Gastrocnemius medialis (tissue), 4 donors: ENCODE results near the gene EFR3B. TPM values are rescaled to one million over a fixed set of nuclear protein-coding genes. Genes with fewer than 3 reads are reported as not detected.
"Not testable (repeated sequence)": the region's sequence is repeated elsewhere in the genome, so short reads cannot be mapped to it uniquely, and the experiment has no call there.

Experiments
- ATAC-seq, 2 donors: fragments of 150-250 bp; one replicate each; pipeline ENCODE4 v1.9.1; 2016
- DNase-seq, 2 donors: peaks; one replicate each; pipeline ENCODE4 v3.0.0-alpha.2; 2019
- H3K27ac ChIP-seq, 4 donors: fragments of 200-600 bp; sonication (generic); 1 replicate in 1 of 4; 2 replicates in 3 of 4; pipeline ENCODE4 v1.5.1; 2016 to 2018; ENCODE audit warnings: mild to moderate bottlenecking in 2 of 4, moderate library complexity in 1 of 4
- H3K27me3 ChIP-seq, 3 donors: fragments of 200-600 bp; sonication (generic) in 2 of 3; 1 replicate in 1 of 3; 2 replicates in 2 of 3; pipeline versions ENCODE4 v1.5.1 to v1.6.0; 2016 to 2019; ENCODE audit warnings: mild to moderate bottlenecking in 1 of 3, moderate library complexity in 1 of 3
- H3K36me3 ChIP-seq, 2 donors: fragments of 200-600 bp; sonication (generic) in 1 of 2; one replicate each; pipeline ENCODE4 v1.5.1; 2017 to 2018
- H3K4me1 ChIP-seq, 2 donors: fragments of 200-600 bp; sonication (generic) in 1 of 2; one replicate each; pipeline ENCODE4 v1.5.1; 2016 to 2017; ENCODE audit warnings: mild to moderate bottlenecking in 2 of 2
- H3K4me3 ChIP-seq, 4 donors: fragments of 200-600 bp; sonication (generic) in 3 of 4; 1 replicate in 1 of 4; 2 replicates in 3 of 4; pipeline ENCODE4 v1.5.1; 2016 to 2019; ENCODE audit warnings: mild to moderate bottlenecking in 2 of 4
- H3K9me3 ChIP-seq, 3 donors: fragments of 200-600 bp; sonication (generic) in 2 of 3; 1 replicate in 1 of 3; 2 replicates in 2 of 3; pipeline ENCODE4 v1.5.1; 2016 to 2019
- POLR2A ChIP-seq, 2 donors: fragments of 450-650 bp; IDR thresholded peaks; one replicate each; pipeline ENCODE4 v1.6.1; 2017; ENCODE audit warnings: antibody characterized with exemption in 2 of 2, mild to moderate bottlenecking in 2 of 2, moderate library complexity in 2 of 2
- in situ Hi-C, 4 donors: fragments of 200-750 bp; cut with MboI; loops; one replicate each; pipeline versions ENCODE4 v1.15.0 to v1.8.0; 2017; ENCODE audit warnings: low sequenced_read_pairs in 4 of 4
- intact Hi-C: fragments of 100-400 bp; cut with DNase I; formaldehyde crosslinking; loops from one replicate; pipeline ENCODE4 v1.15.1; 2023; ENCODE audit warnings: low total_unique reads
- total RNA-seq, 4 donors: library from RNA; depleted of rRNA; stranded (reverse); fragments of >200 nt; gene quantifications; one replicate each; pipeline versions ENCODE4 v1.1.0 to v1.2.3, GENCODE V29; 2016
- TF ChIP-seq, protein P1 (sequence below), 5 experiments: fragments of 450-650 bp in 3 of 5; fragments of 200-600 bp in 2 of 5; sonication (generic) in 2 of 5; IDR thresholded peaks in 4 of 5; conservative IDR thresholded peaks in 1 of 5; 1 replicate in 4 of 5; 2 replicates in 1 of 5; pipeline ENCODE4 v1.5.1; 2016 to 2019; ENCODE audit warnings: antibody characterized with exemption in 5 of 5, mild to moderate bottlenecking in 3 of 5, moderate library complexity in 3 of 5

The EFR3B gene
- total RNA-seq, 4 donors from 2014 or later = 0.29 to 1.4 (median 0.67) TPM

GRCh38 chr2:25091265-25091664, 49.4 kb downstream of the EFR3B start:
- ATAC-seq = no peak
- no peak overlapping the region for H3K27ac ChIP-seq

GRCh38 chr2:25098056-25098455, 56.2 kb downstream of the EFR3B start:
- in situ Hi-C loops = no loop called here
- no peak for TF ChIP-seq POLR2A (IDR thresholded peaks at IDR 0.05)
- TF ChIP-seq, protein P1, sequence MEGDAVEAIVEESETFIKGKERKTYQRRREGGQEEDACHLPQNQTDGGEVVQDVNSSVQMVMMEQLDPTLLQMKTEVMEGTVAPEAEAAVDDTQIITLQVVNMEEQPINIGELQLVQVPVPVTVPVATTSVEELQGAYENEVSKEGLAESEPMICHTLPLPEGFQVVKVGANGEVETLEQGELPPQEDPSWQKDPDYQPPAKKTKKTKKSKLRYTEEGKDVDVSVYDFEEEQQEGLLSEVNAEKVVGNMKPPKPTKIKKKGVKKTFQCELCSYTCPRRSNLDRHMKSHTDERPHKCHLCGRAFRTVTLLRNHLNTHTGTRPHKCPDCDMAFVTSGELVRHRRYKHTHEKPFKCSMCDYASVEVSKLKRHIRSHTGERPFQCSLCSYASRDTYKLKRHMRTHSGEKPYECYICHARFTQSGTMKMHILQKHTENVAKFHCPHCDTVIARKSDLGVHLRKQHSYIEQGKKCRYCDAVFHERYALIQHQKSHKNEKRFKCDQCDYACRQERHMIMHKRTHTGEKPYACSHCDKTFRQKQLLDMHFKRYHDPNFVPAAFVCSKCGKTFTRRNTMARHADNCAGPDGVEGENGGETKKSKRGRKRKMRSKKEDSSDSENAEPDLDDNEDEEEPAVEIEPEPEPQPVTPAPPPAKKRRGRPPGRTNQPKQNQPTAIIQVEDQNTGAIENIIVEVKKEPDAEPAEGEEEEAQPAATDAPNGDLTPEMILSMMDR (IDR thresholded peaks at IDR 0.05 in 4 of 5, conservative IDR thresholded peaks at IDR 0.05 in 1 of 5) = no peak
- no peaks in the 10 kb centered on the region for H3K9me3 ChIP-seq

More at GRCh38 chr2:25091265-25091664, 49.4 kb downstream of the EFR3B start:
- Histone ChIP-seq H3K4me3 (no peak overlapping the region), H3K4me1 (no peaks in the 10 kb centered on the region), H3K27me3 (no peaks in the 10 kb centered on the region), H3K36me3 (no peaks in the 10 kb centered on the region), H3K9me3 (no peaks in the 10 kb centered on the region)
- DNase-seq = no peak
- in situ Hi-C loops = no loop called here
- TF ChIP-seq POLR2A (IDR thresholded peaks at IDR 0.05) = no peak
- TF ChIP-seq, protein P1 (IDR thresholded peaks at IDR 0.05 in 4 of 5, conservative IDR thresholded peaks at IDR 0.05 in 1 of 5) = no peak
- intact Hi-C loops = no loop called here

GRCh38 chr2:25098670-25099486, 57.0 kb downstream of the EFR3B start:
- intact Hi-C loops = no loop called here
- ATAC-seq (peak; percentile 79 to 85), DNase-seq (peak in 1 of 2 donors; percentile 10)
- in situ Hi-C loops = no loop called here
- Histone ChIP-seq H3K27me3 (no peaks in the 10 kb centered on the region), H3K27ac (peak overlapping the region; percentile 72 to 79 (median 77)), H3K4me1 (peaks cover 4 to 14% of the 10 kb centered on the region in 2 donors), H3K4me3 (no peak overlapping the region), H3K36me3 (no peaks in the 10 kb centered on the region), H3K9me3 (no peaks in the 10 kb centered on the region)
- TF ChIP-seq POLR2A (IDR thresholded peaks at IDR 0.05) = no peak
- TF ChIP-seq, protein P1 (IDR thresholded peaks at IDR 0.05 in 4 of 5, conservative IDR thresholded peaks at IDR 0.05 in 1 of 5) = no peak

More at GRCh38 chr2:25098056-25098455, 56.2 kb downstream of the EFR3B start:
- Histone ChIP-seq H3K4me1 (peaks cover 4 to 14% of the 10 kb centered on the region in 2 donors), H3K27me3 (no peaks in the 10 kb centered on the region), H3K4me3 (no peak overlapping the region), H3K36me3 (no peaks in the 10 kb centered on the region), H3K27ac (peak overlapping the region; percentile 72 to 79 (median 77))
- no peak for DNase-seq
- ATAC-seq = no peak
- intact Hi-C loops = no loop called here

DNA sequence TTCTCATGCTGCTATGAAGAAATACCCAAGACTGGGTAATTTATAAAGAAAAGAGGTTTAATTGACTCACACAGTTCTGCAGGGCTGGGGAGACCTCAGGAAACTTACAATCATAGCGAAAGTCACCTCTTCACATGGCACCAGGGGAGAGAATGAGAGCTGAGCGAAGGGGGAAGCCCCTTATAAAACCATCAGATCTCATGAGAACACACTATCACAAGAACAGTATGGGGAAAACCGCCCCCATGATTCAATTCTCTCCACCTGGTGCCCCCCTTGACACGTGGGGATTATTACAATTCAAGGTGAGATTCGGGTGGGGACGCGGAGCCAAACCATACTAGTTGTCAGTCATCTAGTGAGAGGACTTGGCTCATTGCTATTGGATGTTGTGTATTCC, 60.5 kb downstream of the EFR3B start:
- H3K4me1 ChIP-seq = peaks cover 4 to 14% of the 10 kb centered on the region in 2 donors
- H3K27me3 ChIP-seq, H3K27ac ChIP-seq, H3K4me3 ChIP-seq, ATAC-seq, H3K9me3 ChIP-seq, DNase-seq, in situ Hi-C loops, H3K36me3 ChIP-seq, intact Hi-C loops: not testable (repeated sequence)

DNA sequence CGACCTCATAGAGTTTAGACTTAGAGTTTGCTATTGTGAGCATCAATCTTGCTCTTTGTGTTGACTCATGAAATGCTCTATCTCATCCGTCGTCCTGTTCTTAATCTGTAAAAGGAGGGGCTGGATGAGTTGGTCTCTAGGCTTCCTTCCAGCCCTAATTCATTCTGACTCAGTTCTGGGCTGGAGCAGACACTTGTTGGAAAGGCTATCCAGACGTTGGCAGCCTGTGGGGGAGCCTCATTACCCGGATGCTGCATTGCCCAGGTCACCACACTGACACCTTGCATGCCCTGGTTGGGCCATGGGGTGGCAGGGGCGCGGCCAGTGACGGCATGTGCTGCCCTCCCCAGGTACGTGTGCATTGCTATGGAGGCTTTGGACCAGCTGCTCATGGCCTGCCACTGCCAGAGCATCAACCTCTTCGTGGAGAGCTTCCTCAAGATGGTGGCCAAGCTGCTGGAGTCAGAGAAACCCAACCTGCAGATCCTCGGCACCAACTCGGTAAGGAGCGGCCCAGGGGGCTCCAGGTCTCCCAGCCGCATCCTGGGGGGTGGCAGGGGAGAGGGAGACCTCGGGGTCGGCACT, 61.5 kb downstream of the EFR3B start:
- intact Hi-C loops = no loop called here
- Histone ChIP-seq H3K4me3 (no peak overlapping the region), H3K27me3 (no peaks in the 10 kb centered on the region), H3K9me3 (no peaks in the 10 kb centered on the region), H3K4me1 (peaks cover under 1 to 5% of the 10 kb centered on the region in 2 donors), H3K36me3 (no peaks in the 10 kb centered on the region), H3K27ac (no peak overlapping the region)
- ATAC-seq (no peak), DNase-seq (no peak)
- in situ Hi-C loops = no loop called here
- no peak for TF ChIP-seq POLR2A (IDR thresholded peaks at IDR 0.05)
